H9 (cell line): Measurements from ENCODE around the gene SOX4. TPM values are rescaled to one million over a fixed set of nuclear protein-coding genes. Genes with fewer than 3 reads are reported as not detected.

Source experiments
- DNase-seq: peaks from one replicate; pipeline ENCODE4 v3.0.0-alpha.2; 2017
- H2AFZ ChIP-seq: one replicate; pipeline ENCODE4 v1.6.1; 2013; ENCODE audit warnings: mild to moderate bottlenecking, low read length, control low read depth, moderate library complexity
- H2AK5ac ChIP-seq: 2 replicates; pipeline ENCODE4 v1.6.1; 2013; ENCODE audit warnings: low read length, control low read depth, mixed read lengths; ENCODE audit not compliant: insufficient read length
- H2BK120ac ChIP-seq: one replicate; pipeline ENCODE4 v1.6.1; 2013; ENCODE audit warnings: low read depth, mild to moderate bottlenecking, low read length, control low read depth, inconsistent platforms; ENCODE audit not compliant: poor library complexity, severe bottlenecking
- H2BK12ac ChIP-seq: 2 replicates; pipeline ENCODE4 v1.6.1; 2013; ENCODE audit warnings: low read length, control low read depth, mixed read lengths, low read depth; ENCODE audit not compliant: insufficient read length
- H2BK15ac ChIP-seq: 2 replicates; pipeline ENCODE4 v1.6.1; 2013; ENCODE audit warnings: low read depth, low read length, control low read depth
- H2BK20ac ChIP-seq: one replicate; pipeline ENCODE4 v1.6.1; 2013; ENCODE audit warnings: low read depth, mild to moderate bottlenecking, low read length, control low read depth, inconsistent platforms; ENCODE audit not compliant: poor library complexity, severe bottlenecking
- H2BK5ac ChIP-seq: 2 replicates; pipeline ENCODE4 v1.6.1; 2013; ENCODE audit warnings: low read length, control low read depth, mixed read lengths; ENCODE audit not compliant: insufficient read length
- H3K14ac ChIP-seq: 2 replicates; pipeline ENCODE4 v1.6.1; 2013; ENCODE audit warnings: low read length, control low read depth; ENCODE audit not compliant: insufficient read depth
- H3K18ac ChIP-seq: 2 replicates; pipeline ENCODE4 v1.6.1; 2013; ENCODE audit warnings: low read depth, mild to moderate bottlenecking, mixed read lengths, low read length, control low read depth; ENCODE audit not compliant: insufficient read length
- H3K23ac ChIP-seq: 2 replicates; pipeline ENCODE4 v1.6.1; 2013; ENCODE audit warnings: low read length, control low read depth, mixed read lengths, low read depth; ENCODE audit not compliant: insufficient read length
- H3K23me2 ChIP-seq: 2 replicates; pipeline ENCODE4 v1.6.1; 2013; ENCODE audit warnings: low read depth, mild to moderate bottlenecking, mixed read lengths, low read length, control low read depth; ENCODE audit not compliant: insufficient read length, poor library complexity, severe bottlenecking
- H3K27ac ChIP-seq: 2 replicates; pipeline ENCODE4 v1.5.1; 2013; ENCODE audit warnings: low read length, control low read depth, mixed read lengths, low read depth; ENCODE audit not compliant: insufficient read length
- H3K27me3 ChIP-seq: 2 replicates; pipeline ENCODE4 v1.6.1; 2013; ENCODE audit warnings: low read length, control low read depth, inconsistent platforms; ENCODE audit not compliant: insufficient read depth
- H3K4ac ChIP-seq: 2 replicates; pipeline ENCODE4 v1.6.1; 2013; ENCODE audit warnings: low read depth, mild to moderate bottlenecking, control low read depth, inconsistent platforms, low read length, moderate library complexity
- H3K4me1 ChIP-seq: 2 replicates; pipeline ENCODE4 v1.6.1; 2013; ENCODE audit warnings: low read length, control low read depth, inconsistent platforms; ENCODE audit not compliant: insufficient read depth
- H3K4me2 ChIP-seq: 2 replicates; pipeline ENCODE4 v1.6.1; 2013; ENCODE audit warnings: low read length, control low read depth, mixed read lengths; ENCODE audit not compliant: insufficient read length, insufficient read depth
- H3K56ac ChIP-seq: 2 replicates; pipeline ENCODE4 v1.6.1; 2013; ENCODE audit warnings: low read depth, mild to moderate bottlenecking, mixed read lengths, low read length, control low read depth; ENCODE audit not compliant: insufficient read length
- H3K79me1 ChIP-seq: 2 replicates; pipeline ENCODE4 v1.6.1; 2013; ENCODE audit warnings: low read depth, mild to moderate bottlenecking, moderate library complexity, low read length, control low read depth, inconsistent platforms; ENCODE audit not compliant: insufficient read depth, poor library complexity, severe bottlenecking
- H3K79me2 ChIP-seq: 2 replicates; pipeline ENCODE4 v1.6.1; 2013; ENCODE audit warnings: low read length, control low read depth, inconsistent platforms; ENCODE audit not compliant: insufficient read depth
- H3K9ac ChIP-seq: 2 replicates; pipeline ENCODE4 v1.6.1; 2013; ENCODE audit warnings: low read length, control low read depth, mixed read lengths; ENCODE audit not compliant: insufficient read length; ENCODE audit errors: extremely low read depth
- H3K9me3 ChIP-seq: one replicate; pipeline ENCODE4 v1.6.1; 2013; ENCODE audit warnings: low read depth, low read length, inconsistent platforms; ENCODE audit not compliant: control insufficient read depth
- H3T11ph ChIP-seq: one replicate; pipeline ENCODE4 v1.6.1; 2013; ENCODE audit warnings: mild to moderate bottlenecking, low read length, control low read depth, inconsistent platforms
- H4K20me1 ChIP-seq: one replicate; pipeline ENCODE4 v1.6.1; 2013; ENCODE audit not compliant: control insufficient read depth, insufficient read length, insufficient read depth
- H4K5ac ChIP-seq: 2 replicates; pipeline ENCODE4 v1.6.1; 2013; ENCODE audit warnings: low read depth, mild to moderate bottlenecking, mixed read lengths, low read length, control low read depth; ENCODE audit not compliant: insufficient read length
- H4K8ac ChIP-seq: replicated peaks from 2 replicates; pipeline ENCODE4 v1.6.1; 2013; ENCODE audit warnings: low read length, control low read depth, mixed read lengths, low read depth; ENCODE audit not compliant: insufficient read length
- H4K91ac ChIP-seq: 2 replicates; pipeline ENCODE4 v1.6.1; 2013; ENCODE audit warnings: low read depth, mild to moderate bottlenecking, moderate library complexity, mixed read lengths, low read length, control low read depth; ENCODE audit not compliant: insufficient read length
- H3K27ac Mint-ChIP-seq, 3 experiments: 2 replicates in 2 of 3; 3 replicates in 1 of 3; pipeline ENCODE4 v1.8.0; 2020 to 2021; ENCODE audit warnings: mixed read lengths in 3 of 3, mild to moderate bottlenecking in 1 of 3, moderate library complexity in 1 of 3
- H3K27me3 Mint-ChIP-seq: 2 replicates; pipeline ENCODE4 v1.8.0; 2021; ENCODE audit warnings: low read depth, mild to moderate bottlenecking, moderate library complexity, mixed read lengths
- H3K36me3 Mint-ChIP-seq, 3 experiments: 2 replicates in 2 of 3; 3 replicates in 1 of 3; pipeline ENCODE4 v1.8.0; 2020 to 2021; ENCODE audit warnings: low read depth in 3 of 3, mixed read lengths in 3 of 3; ENCODE audit not compliant: insufficient read depth in 1 of 3
- H3K4me1 Mint-ChIP-seq, 2 experiments: 2 replicates each; pipeline ENCODE4 v1.8.0; 2020; ENCODE audit warnings: mixed read lengths in 2 of 2
- H3K4me3 Mint-ChIP-seq, 2 experiments: 2 replicates in 1 of 2; 3 replicates in 1 of 2; pipeline ENCODE4 v1.8.0; 2020 to 2021; ENCODE audit warnings: mild to moderate bottlenecking in 2 of 2, mixed read lengths in 2 of 2, moderate library complexity in 1 of 2
- H3K9me3 Mint-ChIP-seq, 2 experiments: 2 replicates in 1 of 2; 3 replicates in 1 of 2; pipeline ENCODE4 v1.8.0; 2020; ENCODE audit warnings: mild to moderate bottlenecking in 2 of 2, mixed read lengths in 2 of 2, moderate library complexity in 1 of 2
- WGBS: extraction: QIAGEN DNeasy Blood & Tissue Kit; methylation state at CpG from one replicate; pipeline ENCODE4 v1.1.7; 2013; ENCODE audit warnings: missing lambda C conversion rate, low lambda C conversion rate, mixed read lengths; ENCODE audit not compliant: insufficient read length; ENCODE audit errors: extremely low coverage; 5-methylcytosine and 5-hydroxymethylcytosine counted together
- total RNA-seq: library from RNA; stranded (reverse); gene quantifications from 2 replicates; pipeline ENCODE4 v1.2.1, GENCODE V29; 2021
- TF ChIP-seq, protein P1 (sequence below): fragments of 200-600 bp; sonication (generic); conservative IDR thresholded peaks from 3 replicates; pipeline ENCODE4 v1.8.0; 2021; ENCODE audit warnings: antibody characterized with exemption, mild to moderate bottlenecking

The SOX4 gene
- total RNA-seq, 1 experiment from 2014 or later = 108 TPM

DNA sequence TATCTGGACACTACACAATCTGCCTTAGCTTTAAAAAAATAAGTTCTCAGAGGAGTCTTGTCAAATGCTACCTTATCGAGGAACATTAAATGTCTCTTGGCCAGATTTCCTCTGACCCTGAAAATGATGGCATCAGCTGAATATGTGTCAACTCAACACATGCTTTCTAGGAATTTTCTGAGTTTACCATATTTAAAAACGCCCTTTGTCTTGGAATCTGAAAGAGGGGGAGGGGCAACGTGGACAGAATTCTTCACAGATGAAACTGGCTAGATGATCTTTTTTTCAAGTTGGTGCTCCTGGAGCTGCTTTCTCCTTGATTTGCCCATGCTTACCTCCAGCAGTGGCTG lies 5.1 kb downstream of the SOX4 start:
- Histone ChIP-seq H3K27me3 (no peaks in the 10 kb centered on the region), H4K5ac (no peak overlapping the region), H4K91ac (no peak overlapping the region), H4K20me1 (no peaks in the 10 kb centered on the region), H4K8ac (no peak overlapping the region), H3K23me2 (no peaks in the 10 kb centered on the region), H3K56ac (no peak overlapping the region), H2BK120ac (no peak overlapping the region), H3K18ac (no peak overlapping the region), H3K9ac (peak overlapping the region; percentile 39), H3K4me1 (peaks cover 7% of the 10 kb centered on the region; the same call in 1 of the 2 replicates), H3K9me3 (no peaks in the 10 kb centered on the region), H2BK20ac (no peak overlapping the region), H3T11ph (no peak overlapping the region), H2AFZ (no peak overlapping the region), H2BK5ac (no peak overlapping the region), H2BK12ac (no peak overlapping the region), H3K4ac (no peak overlapping the region), H3K23ac (no peak overlapping the region), H3K14ac (no peak overlapping the region), H3K79me1 (no peaks in the 10 kb centered on the region), H2BK15ac (no peak overlapping the region), H2AK5ac (no peak overlapping the region), H3K4me2 (peak overlapping the region; percentile 78), H3K79me2 (peaks cover 37% of the 10 kb centered on the region; the same call in 1 of the 2 replicates), H3K27ac (peak overlapping the region; percentile 73)
- Mint-ChIP-seq H3K4me1 (peaks cover 41 to 44% of the 10 kb centered on the region in 2 experiments), H3K4me3 (peak overlapping the region in 1 of 2 experiments; percentile 99; a peak in 4 of 5 replicates), H3K9me3 (peaks cover 10 to 18% of the 10 kb centered on the region in 2 experiments), H3K27me3 (peaks cover 4% of the 10 kb centered on the region; the same call in 1 of the 2 replicates), H3K27ac (peak overlapping the region; percentile 9 to 94 (median 92); a peak in 6 of 7 replicates), H3K36me3 (peaks cover 41 to 49% (median 47%) of the 10 kb centered on the region in 3 experiments)
- TF ChIP-seq, protein P1, sequence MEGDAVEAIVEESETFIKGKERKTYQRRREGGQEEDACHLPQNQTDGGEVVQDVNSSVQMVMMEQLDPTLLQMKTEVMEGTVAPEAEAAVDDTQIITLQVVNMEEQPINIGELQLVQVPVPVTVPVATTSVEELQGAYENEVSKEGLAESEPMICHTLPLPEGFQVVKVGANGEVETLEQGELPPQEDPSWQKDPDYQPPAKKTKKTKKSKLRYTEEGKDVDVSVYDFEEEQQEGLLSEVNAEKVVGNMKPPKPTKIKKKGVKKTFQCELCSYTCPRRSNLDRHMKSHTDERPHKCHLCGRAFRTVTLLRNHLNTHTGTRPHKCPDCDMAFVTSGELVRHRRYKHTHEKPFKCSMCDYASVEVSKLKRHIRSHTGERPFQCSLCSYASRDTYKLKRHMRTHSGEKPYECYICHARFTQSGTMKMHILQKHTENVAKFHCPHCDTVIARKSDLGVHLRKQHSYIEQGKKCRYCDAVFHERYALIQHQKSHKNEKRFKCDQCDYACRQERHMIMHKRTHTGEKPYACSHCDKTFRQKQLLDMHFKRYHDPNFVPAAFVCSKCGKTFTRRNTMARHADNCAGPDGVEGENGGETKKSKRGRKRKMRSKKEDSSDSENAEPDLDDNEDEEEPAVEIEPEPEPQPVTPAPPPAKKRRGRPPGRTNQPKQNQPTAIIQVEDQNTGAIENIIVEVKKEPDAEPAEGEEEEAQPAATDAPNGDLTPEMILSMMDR = no peak
- DNase-seq = no peak
- no CpG with 5 or more reads among the region's 3 CpGs for WGBS
